H1 (cell line): Measurements from ENCODE around the gene WDR7. TPM values are rescaled to one million over a fixed set of nuclear protein-coding genes. Genes with fewer than 3 reads are reported as not detected.

Source experiments
- CHD2 ChIP-seq: IDR thresholded peaks from 2 replicates; pipeline ENCODE4 v1.6.1; 2012; ENCODE audit warnings: low read length, improper control_type of control experiment
- EGR1 ChIP-seq: IDR thresholded peaks from 2 replicates; pipeline ENCODE4 v1.6.1; 2011; ENCODE audit warnings: low read depth, low read length, borderline replicate concordance
- EZH2 ChIP-seq: fragments of 200-600 bp; sonication (generic); IDR thresholded peaks from 2 replicates; pipeline ENCODE4 v1.7.1; 2012; ENCODE audit warnings: low read depth, mild to moderate bottlenecking, moderate library complexity, low read length, inconsistent platforms; ENCODE audit not compliant: severe bottlenecking
- PHF8 ChIP-seq: fragments of 200-600 bp; sonication (generic); conservative IDR thresholded peaks from 2 replicates; pipeline ENCODE4 v1.7.1; 2012; ENCODE audit warnings: low read depth, mild to moderate bottlenecking, inconsistent platforms, low read length, moderate library complexity
- POLR2AphosphoS5 ChIP-seq: IDR thresholded peaks from 2 replicates; pipeline ENCODE4 v1.6.1; 2011; ENCODE audit warnings: low read depth, low read length
- SIRT6 ChIP-seq: IDR thresholded peaks from one replicate; pipeline ENCODE4 v1.7.1; 2012; ENCODE audit warnings: low read length, inconsistent platforms
- TBP ChIP-seq: IDR thresholded peaks from 2 replicates; pipeline ENCODE4 v1.6.1; 2011; ENCODE audit warnings: low read depth, low read length, improper control_type of control experiment
- TEAD4 ChIP-seq: IDR thresholded peaks from 2 replicates; pipeline ENCODE4 v1.6.1; 2012; ENCODE audit warnings: low read depth, low read length, inconsistent platforms, mixed read lengths
- polyA plus RNA-seq, 7 experiments: library from polyadenylated mRNA; depleted of rRNA in 3 of 7; stranded (reverse) in 5 of 7; unstranded in 2 of 7; fragments of >200 nt in 5 of 7; fragments of 200-250 nt in 2 of 7; gene quantifications; 1 replicate in 5 of 7; 2 replicates in 1 of 7; 4 replicates in 1 of 7; pipeline versions ENCODE4 v1.2.1 to v1.2.3, GENCODE V29; 2011 to 2013; ENCODE audit warnings: missing spikeins in 2 of 7, mixed read lengths in 2 of 7
- total RNA-seq: library from RNA; stranded (reverse); fragmentation: NEBNext Ultra II Directional; extraction: Animal tissue kit (Norgen Biotek cat#: 25700); gene quantifications from 2 replicates; pipeline ENCODE4 v1.2.1, GENCODE V29; 2021

Gene WDR7
- total and polyA plus RNA-seq, 2 of the 8 experiments (the other 6 are each of a cell fraction or from before 2014, with no cell fraction given) = 5.5 to 15.2 TPM

- no peak for TF ChIP-seq PHF8
- TF ChIP-seq TBP = no peak
- no peak for TF ChIP-seq CHD2
- TF ChIP-seq TEAD4 = no peak
- TF ChIP-seq EZH2 = no peak
- no peak for TF ChIP-seq SIRT6
- no peak for TF ChIP-seq POLR2AphosphoS5
- TF ChIP-seq EGR1 = no peak
Measured at GRCh38 chr18:56980151-56980550, 329.0 kb downstream of the WDR7 start (continued).
